GM21447 (cell line): Measurements from ENCODE around the gene GRN.

ENCODE experiments used
- ATAC-seq: cut with Tn5 transposase; IDR thresholded peaks from one replicate; pipeline ENCODE4 v1.9.1; 2021; ENCODE audit not compliant: unreplicated experiment

The GRN gene

GRCh38 chr17:44344939-44345453 is at the start of gene GRN:
TSS of gene GRN (plus strand) at chr17:44345302. CDS start at chr17:44349165, 3,863 bp downstream.
- peak; percentile 62 for ATAC-seq

GRCh38 chr17:44297975-44298374 is 47.1 kb upstream of the GRN start:
- no peak for ATAC-seq

GRCh38 chr17:44304651-44305050 is 40.5 kb upstream of the GRN start:
- no peak for ATAC-seq

- ATAC-seq: no peak
Observed at GRCh38 chr17:44307387-44308186, 37.5 kb upstream of the GRN start.

GRCh38 chr17:44308320-44308818 is 36.7 kb upstream of the GRN start, which contains the start of gene RUNDC3A:
TSS of gene RUNDC3A (plus strand) at chr17:44308601. CDS start at chr17:44308833, 232 bp downstream.
- ATAC-seq: no peak

- no peak for ATAC-seq
Observed at GRCh38 chr17:44308865-44309264, 36.2 kb upstream of the GRN start.

GRCh38 chr17:44309472-44309871 is 35.6 kb upstream of the GRN start:
- ATAC-seq: no peak

- ATAC-seq: no peak
Observed at GRCh38 chr17:44310188-44310587, 34.9 kb upstream of the GRN start.

- no peak for ATAC-seq
Observed at GRCh38 chr17:44310609-44311376, 34.3 kb upstream of the GRN start.

GRCh38 chr17:44311562-44312181 is 33.4 kb upstream of the GRN start:
- no peak for ATAC-seq

GRCh38 chr17:44312396-44313104 is 32.6 kb upstream of the GRN start:
- no peak for ATAC-seq

GRCh38 chr17:44314031-44314430 is 31.1 kb upstream of the GRN start:
- no peak for ATAC-seq

GRCh38 chr17:44314524-44314868 is 30.6 kb upstream of the GRN start:
- no peak for ATAC-seq

- no peak for ATAC-seq
Observed at GRCh38 chr17:44314869-44315661, 30.0 kb upstream of the GRN start.

GRCh38 chr17:44315760-44316731 is 29.1 kb upstream of the GRN start:
- ATAC-seq: no peak

- no peak for ATAC-seq
Observed at GRCh38 chr17:44317545-44317944, 27.6 kb upstream of the GRN start.

- no peak for ATAC-seq
Observed at GRCh38 chr17:44318077-44318892, 26.8 kb upstream of the GRN start.

- ATAC-seq: no peak
Observed at GRCh38 chr17:44320066-44320465, 25.0 kb upstream of the GRN start.
